ENCODE results near the gene OR4A5.
"Not testable (repeated sequence)": the region's sequence is repeated elsewhere in the genome, so short reads cannot be mapped to it uniquely, and the experiment has no call there.

OR4A5 gene

GRCh38 chr11:54706532-54706931 lies at the start of gene OR4A5:
OR4A5 (plus strand) TSS chr11:54706832; CDS start chr11:54706885, 53 bp downstream.
- not testable (repeated sequence) for DNase-seq (ENCODE audit: low spot score)

- not testable (repeated sequence) for DNase-seq (ENCODE audit: low spot score)
These were observed 13.5 kb downstream of the OR4A5 start for GRCh38 chr11:54720094-54720493.
